HG03469 (cell line): ENCODE data around the gene PEAK3.

Experiments used
- ATAC-seq: cut with Tn5 transposase; IDR thresholded peaks from one replicate; pipeline ENCODE4 v1.9.1; 2021; ENCODE audit warnings: mild to moderate bottlenecking, moderate library complexity, moderate number of reproducible peaks; ENCODE audit not compliant: unreplicated experiment

PEAK3 gene

GRCh38 chr19:2315818-2316353 is 33.9 kb upstream of the PEAK3 start:
- no peak for ATAC-seq

- ATAC-seq, result no peak
Observed at GRCh38 chr19:2315121-2315817, 33.3 kb upstream of the PEAK3 start.

GRCh38 chr19:2312820-2313501 is 31.0 kb upstream of the PEAK3 start:
- no peak for ATAC-seq

GRCh38 chr19:2311093-2311492 is 29.1 kb upstream of the PEAK3 start:
- no peak for ATAC-seq

GRCh38 chr19:2309734-2310362 is 27.9 kb upstream of the PEAK3 start:
- no peak for ATAC-seq

GRCh38 chr19:2308114-2308556 is 26.2 kb upstream of the PEAK3 start, which contains the start of gene LINGO3:
TSS of gene LINGO3 (minus strand) at chr19:2308154. CDS start at chr19:2291776, 16,378 bp downstream.
- ATAC-seq, result no peak

- no peak for ATAC-seq
Observed at GRCh38 chr19:2307518-2308012, 25.6 kb upstream of the PEAK3 start.

GRCh38 chr19:2306971-2307370 is 25.0 kb upstream of the PEAK3 start:
- no peak for ATAC-seq

GRCh38 chr19:2306281-2306806 is 24.4 kb upstream of the PEAK3 start:
- ATAC-seq, result no peak

GRCh38 chr19:2305452-2306280 is 23.7 kb upstream of the PEAK3 start:
- no peak for ATAC-seq

- no peak for ATAC-seq
Observed at GRCh38 chr19:2303211-2303798, 21.3 kb upstream of the PEAK3 start.

GRCh38 chr19:2302319-2303210 is 20.6 kb upstream of the PEAK3 start:
- ATAC-seq, result no peak

GRCh38 chr19:2300533-2300932 is 18.6 kb upstream of the PEAK3 start:
- ATAC-seq, result no peak

GRCh38 chr19:2296141-2296540 is 14.2 kb upstream of the PEAK3 start:
- ATAC-seq, result no peak

GRCh38 chr19:2294687-2295335 is 12.8 kb upstream of the PEAK3 start:
- no peak for ATAC-seq

- ATAC-seq, result no peak
Observed at GRCh38 chr19:2291185-2291751, 9.3 kb upstream of the PEAK3 start.

GRCh38 chr19:2290441-2291184 is 8.6 kb upstream of the PEAK3 start:
- ATAC-seq, result no peak
